GM12878 (cell line): ENCODE results near the gene MEGF9. TPM values are rescaled to one million over a fixed set of nuclear protein-coding genes. Genes with fewer than 3 reads are reported as not detected.

Experiments used
- ATAC-seq: fragments of 200-7000 bp; cut with Tn5 transposase; 3 replicates; pipeline ENCODE4 v1.9.1; 2020; ENCODE audit warnings: mild to moderate bottlenecking, moderate library complexity
- BruUV-seq: library from RNA; stranded (reverse); fragments of 400-500 nt; replicated peaks from 2 replicates; lab custom pipeline; 2021; lab: Mats Ljungman, UMichigan
- CTCF ChIA-PET: fragments of 300-600 bp; sonication (Branson Sonifier 250); formaldehyde crosslinking; extraction: SDS; loops from one replicate; lab custom pipeline; 2021; ENCODE audit warnings: inconsistent platforms; lab: Yijun Ruan, JAX
- POLR2A ChIA-PET: fragments of 350-600 bp; formaldehyde crosslinking; extraction: SDS; loops from one replicate; lab custom pipeline; 2021; ENCODE audit warnings: inconsistent platforms; lab: Charles Lee
- RAD21 ChIA-PET: fragments of 300-600 bp; sonication (Branson Sonifier 250); formaldehyde crosslinking; loops from one replicate; lab custom pipeline; 2023; ENCODE audit warnings: antibody characterized with exemption; ENCODE audit not compliant: unreplicated experiment; lab: Charles Lee
- SMC1A ChIA-PET: fragments of 300-600 bp; sonication (Branson Sonifier 250); formaldehyde crosslinking; loops from one replicate; lab custom pipeline; 2023; ENCODE audit not compliant: unreplicated experiment, uncharacterized antibody; lab: Charles Lee
- DNase-seq: peaks from one replicate; pipeline ENCODE4 v3.0.0-alpha.2; 2011; ENCODE audit warnings: low read depth, low spot score
- FAIRE-seq: peaks from 3 replicates; lab custom pipeline; 2011; peaks lifted over from hg19 to GRCh38; lab: Jason Lieb, UNC
- H2AFZ ChIP-seq: 2 replicates; pipeline ENCODE4 v1.6.0; 2011; ENCODE audit warnings: low read depth, low read length, control low read depth; ENCODE audit not compliant: control insufficient read depth
- H3K27ac ChIP-seq: 2 replicates; pipeline ENCODE4 v1.5.1; 2011; ENCODE audit warnings: control low read depth; ENCODE audit not compliant: control insufficient read depth, insufficient read depth
- H3K27me3 ChIP-seq, 2 experiments: replicated peaks in 1 of 2; 2 replicates each; pipeline versions ENCODE4 v1.6.0 to v1.6.1; 2011; ENCODE audit warnings: low read length in 1 of 2; ENCODE audit not compliant: control insufficient read depth in 2 of 2, insufficient read depth in 2 of 2
- H3K36me3 ChIP-seq, 2 experiments: 2 replicates each; pipeline ENCODE4 v1.5.1; 2011; ENCODE audit warnings: low read length in 1 of 2; ENCODE audit not compliant: control insufficient read depth in 2 of 2, insufficient read depth in 2 of 2
- H3K4me1 ChIP-seq: 2 replicates; pipeline ENCODE4 v1.6.1; 2011; ENCODE audit warnings: mild to moderate bottlenecking, low read length, moderate library complexity, mixed read lengths; ENCODE audit not compliant: control insufficient read depth, insufficient read depth
- H3K4me2 ChIP-seq: 2 replicates; pipeline ENCODE4 v1.6.0; 2011; ENCODE audit warnings: control low read depth; ENCODE audit not compliant: control insufficient read depth, insufficient read depth
- H3K4me3 ChIP-seq: fragments of 200-600 bp; sonication (generic); 2 replicates; pipeline ENCODE4 v1.5.1; 2016
- H3K79me2 ChIP-seq: 2 replicates; pipeline ENCODE4 v1.6.0; 2011; ENCODE audit warnings: low read length; ENCODE audit not compliant: control insufficient read depth, insufficient read depth
- H3K9ac ChIP-seq: 2 replicates; pipeline ENCODE4 v1.8.0; 2011; ENCODE audit warnings: low read length, control low read depth, mixed read lengths; ENCODE audit not compliant: control insufficient read depth, insufficient read depth
- H3K9me3 ChIP-seq: replicated peaks from 3 replicates; pipeline ENCODE4 v1.5.1; 2011; ENCODE audit warnings: mild to moderate bottlenecking, low read length; ENCODE audit not compliant: control insufficient read depth, insufficient read depth
- H4K20me1 ChIP-seq: 2 replicates; pipeline ENCODE4 v1.6.0; 2011; ENCODE audit not compliant: control insufficient read depth, insufficient read depth
- ATF2 ChIP-seq: IDR thresholded peaks from 2 replicates; pipeline ENCODE4 v1.6.1; 2012; ENCODE audit warnings: low read length, inconsistent platforms
- BACH1 ChIP-seq: fragments of 450-650 bp; IDR thresholded peaks from 2 replicates; pipeline ENCODE4 v1.6.1; 2017; ENCODE audit warnings: mild to moderate bottlenecking, borderline replicate concordance
- CEBPB ChIP-seq, 2 experiments: fragments of 150-350 bp in 1 of 2; IDR thresholded peaks; 2 replicates each; pipeline ENCODE4 v1.6.1; 2012 to 2014; ENCODE audit warnings: low read depth in 2 of 2, low read length in 2 of 2, borderline replicate concordance in 1 of 2, inconsistent platforms in 1 of 2
- CREB1 ChIP-seq: IDR thresholded peaks from 2 replicates; pipeline ENCODE4 v1.6.1; 2012; ENCODE audit warnings: low read depth, mild to moderate bottlenecking, inconsistent platforms
- HSF1 ChIP-seq: fragments of 150-350 bp; IDR thresholded peaks from 2 replicates; pipeline ENCODE4 v1.6.1; 2014; ENCODE audit warnings: mild to moderate bottlenecking, low read depth, low read length
- JUND ChIP-seq: IDR thresholded peaks from 2 replicates; pipeline ENCODE4 v1.6.1; 2012; ENCODE audit warnings: low read depth, mild to moderate bottlenecking, low read length, improper control_type of control experiment, moderate library complexity
- MAX ChIP-seq: IDR thresholded peaks from 2 replicates; pipeline ENCODE4 v1.6.1; 2012; ENCODE audit warnings: low read depth, low read length, improper control_type of control experiment
- NBN ChIP-seq: fragments of 450-650 bp; IDR thresholded peaks from 2 replicates; pipeline ENCODE4 v1.6.1; 2016
- NR2C2 ChIP-seq: IDR thresholded peaks from 2 replicates; pipeline ENCODE4 v1.6.1; 2011; ENCODE audit warnings: borderline replicate concordance, low read depth; ENCODE audit not compliant: control insufficient read depth, insufficient read length
- PBX3 ChIP-seq: IDR thresholded peaks from 2 replicates; pipeline ENCODE4 v1.6.1; 2011; ENCODE audit warnings: mild to moderate bottlenecking, low read depth, low read length, moderate library complexity; ENCODE audit not compliant: insufficient replicate concordance
- PML ChIP-seq: IDR thresholded peaks from 2 replicates; pipeline ENCODE4 v1.6.1; 2012; ENCODE audit warnings: low read length, inconsistent platforms
- RAD51 ChIP-seq: fragments of 450-650 bp; IDR thresholded peaks from 2 replicates; pipeline ENCODE4 v1.6.1; 2016; ENCODE audit warnings: moderate library complexity, mild to moderate bottlenecking, inconsistent platforms
- SKIL ChIP-seq: fragments of 450-650 bp; IDR thresholded peaks from 2 replicates; pipeline ENCODE4 v1.6.1; 2017; ENCODE audit warnings: mild to moderate bottlenecking, low read depth, inconsistent platforms; ENCODE audit not compliant: poor library complexity, severe bottlenecking
- ZBTB11 ChIP-seq: fragments of 450-650 bp; formaldehyde crosslinking; IDR thresholded peaks from 2 replicates; pipeline ENCODE4 v1.5.0; 2022; ENCODE audit warnings: mild to moderate bottlenecking, missing genetic modification characterization
- WGBS: methylation state at CpG from one replicate; pipeline ENCODE4 v1.1.6; 2016; ENCODE audit warnings: low lambda C conversion rate; ENCODE audit not compliant: insufficient replicate concordance, insufficient coverage; ENCODE audit errors: missing lambda C conversion rate; 5-methylcytosine and 5-hydroxymethylcytosine counted together
- in situ Hi-C: fragments of 300-500 bp; cut with MboI; formaldehyde crosslinking; loops from 9 replicates; pipeline ENCODE4 v1.14.3; 2018; ENCODE audit warnings: mixed read lengths
- intact Hi-C: fragments of 100-400 bp; cut with micrococcal nuclease; formaldehyde crosslinking; loops from one replicate; pipeline ENCODE4 v1.14.2; 2022; ENCODE audit not compliant: unreplicated experiment
- polyA plus RNA-seq, 11 experiments: library from polyadenylated mRNA; depleted of rRNA in 4 of 11; unstranded in 6 of 11; stranded (reverse) in 5 of 11; fragments of >200 nt; fragmentation: Nextera tagmentation in 4 of 11; fragmentation: Illumina TruSeq in 1 of 11; extraction: Ambion mirVana in 4 of 11; extraction: Trizol in 1 of 11; gene quantifications; 1 replicate in 1 of 11; 2 replicates in 10 of 11; pipeline versions ENCODE4 v1.2.1 to v1.2.3, GENCODE V29; 2011 to 2016; ENCODE audit warnings: inconsistent platforms in 2 of 11, missing spikeins in 2 of 11, low read depth in 1 of 11
- total RNA-seq, 4 experiments: library from RNA; depleted of rRNA in 3 of 4; stranded (reverse); fragments of >200 nt in 3 of 4; fragmentation: Illumina TruSeq in 1 of 4; extraction: Trizol in 1 of 4; gene quantifications; 2 replicates each; pipeline versions ENCODE4 v1.2.1 to v1.2.3, GENCODE V29; 2013 to 2021

MEGF9 gene
- total and polyA plus RNA-seq, 10 of the 15 experiments (the other 5 are each of a cell fraction or from before 2014, with no cell fraction given): 0.71 to 5.1 (median 2.6) TPM

GRCh38 chr9:120677965-120678364 is 36.3 kb downstream of the MEGF9 start:
- Histone ChIP-seq H4K20me1 (no peaks in the 10 kb centered on the region), H3K36me3 (no peaks in the 10 kb centered on the region), H3K9ac (no peak overlapping the region), H3K4me1 (no peaks in the 10 kb centered on the region; the same call in 1 of the 2 replicates), H3K9me3 (no peaks in the 10 kb centered on the region), H3K4me2 (no peak overlapping the region), H3K27ac (no peak overlapping the region), H3K27me3 (no peaks in the 10 kb centered on the region), H3K4me3 (no peak overlapping the region), H2AFZ (no peak overlapping the region), H3K79me2 (no peaks in the 10 kb centered on the region)
- ChIA-PET SMC1A (no interaction called here), RAD21 (no interaction called here), POLR2A (no interaction called here), CTCF (no interaction called here)
- no TSS peak for BruUV-seq
- no peak for DNase-seq
- WGBS: 100% methylated on average over 1 of the region's 1 CpG
- in situ Hi-C loops: no loop called here
- intact Hi-C loops: no loop called here
- ATAC-seq: no peak
- FAIRE-seq: no peak
- TF ChIP-seq MAX (no peak), PML (no peak), JUND (no peak), ZBTB11 (no peak), ATF2 (no peak), BACH1 (no peak), HSF1 (no peak), RAD51 (no peak), NBN (no peak), PBX3 (no peak), NR2C2 (no peak), CREB1 (no peak), SKIL (no peak), CEBPB (IDR thresholded peaks at IDR 0.05; ENCODE audit: borderline replicate concordance in 1 of 2, low read depth in 2 of 2, low read length in 2 of 2) (no peak)
